ENCODE results near the gene DENND1B.

DNA sequence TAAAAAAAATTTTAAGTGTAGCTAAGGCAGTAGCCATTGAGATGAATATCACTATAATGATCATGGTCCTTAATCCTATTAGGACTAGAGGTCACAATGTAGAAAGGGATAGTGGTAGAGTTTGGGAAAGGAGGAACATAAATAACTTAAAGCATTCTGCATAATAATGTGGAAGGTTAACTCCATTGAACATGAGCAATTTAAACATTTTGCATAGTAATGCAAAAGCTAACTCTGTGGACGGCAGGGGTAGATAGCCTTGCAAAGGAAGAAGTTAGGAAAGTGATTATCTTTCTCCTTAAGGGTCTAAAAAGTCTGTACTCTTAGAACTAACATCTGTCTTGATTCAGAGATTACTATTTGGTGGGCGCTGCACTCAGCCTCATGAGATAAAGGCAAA lies 39.0 kb upstream of the DENND1B start:
- TF ChIP-seq POLR2AphosphoS5 (IDR thresholded peaks at IDR 0.05; ENCODE audit: low read depth, low read length) (no peak), POLR2A (IDR thresholded peaks at IDR 0.05; ENCODE audit: low read depth, low read length) (no peak)

Measured in GM12891 (cell line).